NCI-H446 treated with DMSO at 0.1 percent for 48 hours (cell line): Measurements from ENCODE around the gene LRP8.

Experiments used
- DNase-seq: peaks from one replicate; lab custom pipeline; 2025; lab: John Stamatoyannopoulos, UW

The LRP8 gene

DNA sequence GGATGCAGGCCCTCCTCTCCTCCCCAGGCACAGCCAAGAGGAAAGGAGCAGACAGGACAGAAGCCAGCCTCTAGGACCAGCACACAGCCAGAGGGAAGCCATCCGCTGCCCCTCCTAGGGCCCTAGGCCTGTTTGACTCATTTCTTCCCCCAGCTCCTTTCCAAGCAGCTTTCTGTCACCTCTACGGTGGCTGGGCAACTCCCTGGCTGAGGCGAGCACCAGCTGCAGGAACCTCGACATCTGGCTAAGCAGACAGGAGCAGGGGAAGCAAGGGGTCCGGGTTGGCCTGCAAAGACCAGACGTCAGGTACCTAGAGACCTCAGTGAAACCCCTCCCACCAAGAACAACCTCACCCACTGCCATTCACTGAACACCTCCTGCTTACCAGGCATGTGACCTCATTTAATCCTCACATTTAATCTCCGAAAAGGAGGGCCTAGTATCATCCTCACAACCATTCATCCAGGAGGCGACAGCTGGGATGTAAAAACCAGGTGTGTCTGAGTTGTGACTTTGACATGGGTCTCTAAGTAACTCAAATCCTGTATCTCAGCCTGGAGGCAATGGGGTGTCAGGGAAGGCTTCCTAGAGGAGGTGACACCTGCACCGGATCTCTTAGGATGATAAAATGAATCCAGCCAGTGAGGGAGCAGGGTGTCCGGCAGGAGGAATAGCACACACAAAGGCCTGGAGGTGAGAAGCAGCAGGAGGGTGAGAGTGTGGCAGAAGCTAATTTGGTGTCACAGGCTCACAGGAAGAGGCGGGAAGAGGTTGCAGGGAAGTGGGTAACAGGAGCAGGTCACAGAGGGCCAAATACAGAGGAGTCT lies 5.9 kb downstream of the LRP8 start:
- no peak for DNase-seq

DNA sequence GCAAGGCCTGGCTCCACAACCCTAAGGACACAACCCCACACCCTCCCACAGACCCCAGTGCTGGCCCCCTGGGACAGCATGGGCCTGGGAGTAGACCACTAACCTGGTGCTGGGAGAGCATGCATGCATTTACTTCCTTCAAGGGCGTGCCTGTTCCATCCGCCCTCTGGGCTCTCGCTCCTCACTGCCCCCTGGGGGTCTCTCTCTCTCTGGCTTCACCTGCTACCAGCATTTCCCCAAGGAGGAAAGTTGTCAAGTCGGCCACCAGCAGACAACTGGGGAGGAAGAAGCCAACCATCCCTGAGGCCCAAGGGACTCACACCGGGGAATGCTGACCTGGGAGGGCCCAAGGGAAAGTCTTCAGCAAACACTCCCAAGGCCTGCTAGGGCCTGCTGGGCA lies 6.5 kb downstream of the LRP8 start:
- DNase-seq: no peak

DNA sequence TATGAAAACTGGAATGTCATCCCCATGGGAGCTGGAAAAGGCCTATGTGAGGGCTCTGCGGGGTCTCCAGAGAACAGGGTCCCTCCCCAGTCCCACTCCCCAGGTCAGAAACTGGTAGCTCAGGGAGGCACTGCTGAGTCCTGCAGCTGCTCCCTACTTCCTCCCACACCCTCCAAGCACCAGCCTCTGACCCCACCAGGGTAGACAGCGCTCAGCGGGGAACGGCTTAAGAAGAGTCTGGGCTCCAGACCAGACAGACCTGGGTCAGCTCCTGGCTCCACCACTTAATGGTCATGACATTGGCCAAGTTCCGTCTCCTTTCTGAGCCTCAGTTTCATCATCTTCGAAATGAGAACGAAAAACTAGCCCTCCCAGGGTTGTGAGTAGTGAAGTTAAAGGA lies 7.2 kb downstream of the LRP8 start:
- DNase-seq: no peak

DNA sequence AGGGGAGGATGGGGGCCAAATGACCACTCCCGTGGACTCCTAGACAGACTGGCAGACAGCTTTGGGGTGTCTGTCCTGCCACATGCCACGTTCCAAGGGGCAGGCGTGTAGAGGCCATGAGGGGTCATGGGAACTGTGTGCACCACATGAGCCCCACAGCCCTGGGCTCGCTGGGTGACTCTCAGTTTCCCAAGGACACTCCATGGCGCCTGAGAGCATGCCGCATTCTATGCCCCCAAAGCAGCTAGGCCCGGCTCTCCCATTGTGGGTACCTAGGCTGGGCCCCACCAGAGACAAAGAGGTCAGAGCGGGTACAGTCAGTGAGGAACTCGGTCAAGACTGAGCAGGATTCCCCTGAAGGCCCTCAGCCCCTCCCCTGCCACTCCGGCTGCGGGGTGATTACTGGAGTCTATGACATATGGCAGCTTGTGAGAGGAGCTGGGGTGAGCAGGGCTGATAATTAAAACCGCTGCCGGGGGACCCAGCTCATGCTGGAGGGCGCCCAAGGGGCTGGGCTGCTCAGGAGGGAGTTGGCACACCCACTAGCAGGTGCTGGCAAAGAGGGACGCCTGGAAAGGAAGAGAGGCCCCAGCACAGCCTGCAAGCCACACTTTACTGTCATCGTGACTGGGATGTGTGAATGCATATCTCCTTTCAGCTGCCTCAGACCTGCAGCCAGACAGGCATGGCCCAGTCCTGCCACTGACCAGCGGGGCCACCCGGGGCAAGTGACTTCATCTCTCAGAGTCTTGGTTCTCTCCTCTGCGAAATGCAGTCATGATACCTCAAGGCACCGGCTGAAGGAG lies 8.4 kb downstream of the LRP8 start:
- DNase-seq: peak; percentile 91

DNA sequence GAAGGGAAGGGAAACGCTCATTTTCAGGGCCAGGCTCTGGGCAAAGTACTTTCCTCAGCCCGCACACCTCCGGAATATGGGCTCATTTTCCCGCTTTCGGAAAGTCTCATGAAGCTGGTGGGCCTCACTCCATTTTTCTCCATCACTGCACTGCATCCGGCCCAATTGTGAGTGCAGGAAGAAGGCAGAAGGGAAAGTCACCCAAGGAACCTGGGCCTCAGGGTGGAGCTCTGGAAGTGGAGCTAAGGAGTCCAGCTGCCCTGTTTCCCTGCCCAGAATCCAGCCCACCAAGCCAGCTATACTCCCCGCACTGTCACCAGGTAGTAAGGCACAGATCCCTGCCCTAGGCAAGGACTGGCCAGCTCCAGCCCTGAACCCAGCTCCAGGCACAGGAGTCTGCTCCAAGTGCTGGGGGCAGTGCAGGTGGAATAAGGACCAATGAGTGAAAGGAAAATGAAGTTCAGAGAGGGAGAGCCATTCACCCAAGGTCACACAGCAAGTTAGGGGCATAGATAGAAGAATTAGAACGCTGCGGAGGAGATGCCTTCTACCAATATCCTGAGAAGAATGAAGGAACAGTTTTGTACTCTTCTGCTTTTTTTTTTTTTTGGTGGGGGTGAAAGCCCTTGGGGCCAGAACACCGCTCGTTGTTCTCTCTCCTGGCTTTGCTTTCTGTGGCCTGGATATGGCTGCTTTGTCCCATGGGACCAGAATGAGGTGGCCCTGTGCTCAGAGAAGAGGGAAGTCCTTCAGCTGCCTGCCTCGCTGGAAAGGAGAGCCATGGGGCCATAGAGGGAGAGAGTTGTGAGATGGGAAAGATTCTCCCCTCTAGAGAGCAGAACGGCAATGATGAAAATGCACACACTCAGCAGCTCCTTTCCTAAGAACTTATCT lies 10.0 kb downstream of the LRP8 start:
- no peak for DNase-seq

DNA sequence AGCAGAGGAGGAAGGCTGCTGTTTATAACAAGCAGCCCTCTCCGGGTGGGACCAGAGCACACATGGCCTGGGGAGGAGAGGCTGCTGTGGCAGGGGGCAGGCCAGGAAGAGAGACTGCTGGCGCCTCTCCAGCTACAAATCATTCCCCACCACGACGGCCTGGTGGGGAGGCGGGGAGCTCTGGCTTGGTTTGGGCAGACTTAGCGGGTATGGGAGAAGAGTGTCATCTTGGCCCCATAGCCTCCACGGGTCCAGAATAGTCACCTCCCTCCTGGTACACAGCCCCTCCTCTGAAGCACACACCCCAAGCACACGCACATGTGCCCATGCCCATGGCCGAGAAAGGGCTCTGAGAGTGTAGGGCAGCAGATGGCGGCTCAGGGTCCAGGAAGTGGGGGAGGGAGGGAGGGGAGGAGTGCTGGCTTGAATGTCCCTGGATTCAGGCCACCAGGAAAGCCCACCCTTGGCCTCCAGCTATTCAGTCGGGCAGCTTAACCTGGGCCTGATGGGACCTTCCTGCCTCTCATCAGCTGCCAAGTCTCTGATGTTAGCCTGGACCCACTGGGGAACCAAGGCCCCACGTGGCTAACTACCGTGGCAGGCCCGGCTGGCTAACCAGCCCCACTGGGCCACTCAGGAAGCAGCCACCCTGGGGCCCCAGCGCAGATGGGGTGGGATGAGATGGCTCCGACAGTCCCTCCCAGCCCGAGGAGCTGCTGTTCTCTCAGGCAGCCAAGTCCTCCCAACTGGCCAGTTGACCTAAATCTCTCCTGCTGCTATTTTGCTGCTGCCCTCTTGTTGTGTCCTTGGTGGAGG lies 10.9 kb downstream of the LRP8 start:
- DNase-seq: peak; percentile 94

DNA sequence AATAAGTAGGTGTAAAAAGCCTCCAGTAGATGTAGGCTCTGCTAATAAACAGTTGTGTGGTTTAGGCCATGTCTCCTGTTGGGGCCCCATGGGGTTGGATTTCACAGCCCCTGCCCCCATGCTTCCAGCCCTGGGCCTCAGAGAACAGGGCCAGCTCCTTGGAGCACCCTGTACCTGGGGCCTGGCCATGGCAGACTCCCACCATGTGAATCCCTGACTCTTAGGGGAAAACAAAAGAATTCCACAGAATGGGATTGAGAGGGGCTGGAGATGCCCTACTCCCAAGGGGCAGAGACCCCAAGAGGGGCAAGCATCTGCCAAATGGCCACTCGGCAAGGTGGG lies 11.5 kb downstream of the LRP8 start:
- no peak for DNase-seq

DNA sequence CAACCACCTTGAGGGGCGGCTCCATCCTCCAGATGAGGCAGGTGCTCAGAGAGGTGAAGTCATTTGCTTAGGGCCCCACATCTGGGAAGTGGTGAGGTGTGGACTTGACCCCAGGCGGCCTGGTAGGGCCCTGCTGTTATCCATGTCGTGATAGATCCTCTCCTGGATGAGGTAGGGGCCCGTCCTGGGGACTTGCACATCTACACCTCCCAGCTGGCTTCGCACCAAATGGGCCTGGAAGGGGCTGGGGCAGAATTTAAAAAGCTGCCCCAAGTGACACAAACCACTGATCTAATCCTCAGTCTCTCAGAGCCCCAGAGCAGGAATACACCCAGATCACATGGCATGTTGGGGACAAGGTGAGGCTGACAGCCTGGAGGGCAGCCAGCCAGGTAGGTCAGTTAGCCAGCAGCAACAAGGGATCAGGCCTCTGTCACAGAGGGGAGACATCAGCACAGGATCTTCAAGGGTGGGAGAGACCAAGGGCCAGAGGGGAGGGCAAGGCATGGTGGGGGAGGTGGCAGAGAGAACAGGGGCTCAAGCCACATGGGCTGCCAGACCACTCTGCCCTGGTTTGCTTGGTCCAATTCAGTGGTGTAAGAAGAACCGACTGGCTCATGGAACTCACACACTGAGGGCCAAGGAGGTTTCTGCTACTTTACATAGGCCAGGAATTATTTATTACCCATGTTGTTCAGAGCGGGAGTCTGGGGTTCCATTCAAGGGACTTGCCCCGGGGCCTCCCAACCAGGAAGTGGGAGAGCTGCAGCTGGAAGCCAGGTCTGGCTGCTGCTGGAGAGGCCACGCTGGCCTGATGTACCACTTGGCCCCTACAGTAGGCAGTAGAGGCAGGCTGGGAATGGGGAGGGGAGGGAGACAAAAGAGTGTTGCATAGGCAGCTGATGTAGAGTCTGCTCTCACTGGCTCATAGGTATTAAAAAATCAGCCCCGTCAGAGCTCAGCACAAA lies 12.1 kb downstream of the LRP8 start:
- no peak for DNase-seq

DNA sequence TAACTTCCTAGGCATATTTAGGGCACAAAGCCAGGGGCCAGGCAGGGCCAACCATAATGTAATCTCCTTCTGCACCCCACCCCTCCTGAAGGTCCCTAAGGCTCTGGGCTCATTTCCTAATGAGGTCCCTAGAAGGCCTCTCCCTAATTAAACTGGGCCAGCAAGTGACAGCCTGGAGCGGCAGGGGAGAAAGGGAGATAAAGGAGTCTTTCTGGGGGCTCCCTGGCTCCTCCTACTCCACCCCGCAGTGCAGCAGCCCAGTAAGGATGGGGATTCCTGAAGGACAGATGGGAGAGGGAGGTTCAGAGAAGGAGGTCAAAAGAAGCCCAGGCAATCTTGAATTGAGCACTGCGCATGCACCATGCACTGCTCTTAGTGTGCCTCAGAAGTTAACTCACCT lies 12.8 kb downstream of the LRP8 start:
- DNase-seq: no peak

DNA sequence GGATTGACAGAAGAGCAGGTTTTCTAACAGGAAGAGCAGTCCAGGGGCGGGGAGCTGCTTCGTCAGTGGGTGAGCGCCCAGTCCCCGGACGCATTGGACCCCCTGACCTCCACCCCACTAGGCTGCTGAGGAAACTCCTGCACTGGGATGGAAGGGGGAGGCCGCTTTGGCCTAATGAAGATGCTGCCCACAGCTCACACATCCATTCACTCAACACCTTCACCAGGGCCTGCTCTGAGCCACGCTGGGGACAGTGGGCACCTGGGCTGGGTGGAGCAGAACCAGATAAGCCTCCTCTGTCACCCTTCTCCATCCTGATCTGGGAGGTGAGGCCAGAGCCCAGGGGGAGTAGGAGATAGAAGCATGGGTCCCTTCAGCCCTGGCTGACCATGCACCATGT lies 13.3 kb downstream of the LRP8 start:
- no peak for DNase-seq

DNA sequence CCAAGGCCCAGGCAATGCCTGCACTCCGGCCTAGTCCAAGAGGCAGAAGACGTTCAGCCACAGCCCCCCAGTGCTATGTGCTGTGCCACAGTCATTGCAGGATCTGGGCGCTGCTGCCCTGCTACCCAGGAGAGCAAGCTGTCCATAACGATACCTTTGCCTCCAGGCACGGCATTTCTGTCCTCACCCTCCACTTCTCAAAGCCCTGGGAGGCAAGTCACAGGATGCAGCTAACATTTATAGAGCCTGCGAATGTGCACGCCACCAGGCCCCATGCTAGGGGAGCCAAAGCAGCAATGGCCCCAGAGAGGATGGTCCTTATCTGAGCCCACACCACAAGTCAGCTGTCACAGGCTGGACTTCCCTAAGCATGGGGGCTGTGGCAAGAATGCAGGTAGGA lies 13.8 kb downstream of the LRP8 start:
- DNase-seq: no peak

DNA sequence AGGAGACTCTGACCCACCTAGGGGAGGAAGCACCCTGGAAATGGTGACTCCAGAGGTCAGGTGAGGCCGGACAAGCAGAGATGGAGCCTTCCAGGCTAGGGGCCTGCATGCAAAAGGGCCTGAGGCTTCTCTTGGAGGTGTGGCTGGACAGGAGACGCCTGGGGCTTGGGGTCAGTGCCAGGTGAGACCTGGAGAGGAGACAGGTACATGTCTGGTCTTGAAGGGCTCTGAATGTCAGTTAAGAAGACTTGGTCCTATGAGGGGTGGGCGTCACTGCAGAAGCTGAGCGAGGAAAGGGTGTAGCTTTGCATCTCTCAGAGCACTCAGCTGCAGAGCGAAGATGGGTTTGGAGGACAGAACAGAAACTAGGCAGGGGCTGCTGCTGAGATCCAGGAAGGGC lies 14.3 kb downstream of the LRP8 start:
- no peak for DNase-seq

DNA sequence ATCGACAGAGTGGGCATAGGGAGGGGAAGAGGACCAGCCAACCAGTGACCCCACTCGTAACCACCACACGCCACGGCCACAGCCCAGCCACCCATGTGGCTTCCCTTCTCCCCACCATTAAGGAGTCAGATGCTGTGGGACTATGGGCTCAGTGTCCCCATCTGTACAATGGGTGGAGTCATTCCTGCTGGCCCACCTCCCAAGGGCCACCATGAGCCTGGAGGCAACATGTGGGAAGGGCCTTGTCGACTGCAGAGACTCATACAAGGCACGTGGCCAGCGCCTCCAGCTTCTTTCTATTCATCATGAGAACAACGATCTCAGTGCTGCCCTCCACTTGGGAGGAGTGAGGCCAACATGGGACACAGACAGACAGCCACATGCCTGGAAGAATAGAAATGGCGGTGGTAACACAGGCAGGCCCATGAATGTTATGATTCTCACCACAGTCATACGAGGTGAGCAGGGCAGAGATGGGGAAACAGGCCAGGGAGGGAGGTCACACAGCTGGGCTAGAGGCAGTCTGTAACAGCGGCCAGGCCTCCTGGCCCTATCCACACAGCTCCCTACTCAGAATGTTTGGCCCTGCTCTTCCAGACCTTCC lies 16.1 kb downstream of the LRP8 start:
- DNase-seq: peak; percentile 55

DNA sequence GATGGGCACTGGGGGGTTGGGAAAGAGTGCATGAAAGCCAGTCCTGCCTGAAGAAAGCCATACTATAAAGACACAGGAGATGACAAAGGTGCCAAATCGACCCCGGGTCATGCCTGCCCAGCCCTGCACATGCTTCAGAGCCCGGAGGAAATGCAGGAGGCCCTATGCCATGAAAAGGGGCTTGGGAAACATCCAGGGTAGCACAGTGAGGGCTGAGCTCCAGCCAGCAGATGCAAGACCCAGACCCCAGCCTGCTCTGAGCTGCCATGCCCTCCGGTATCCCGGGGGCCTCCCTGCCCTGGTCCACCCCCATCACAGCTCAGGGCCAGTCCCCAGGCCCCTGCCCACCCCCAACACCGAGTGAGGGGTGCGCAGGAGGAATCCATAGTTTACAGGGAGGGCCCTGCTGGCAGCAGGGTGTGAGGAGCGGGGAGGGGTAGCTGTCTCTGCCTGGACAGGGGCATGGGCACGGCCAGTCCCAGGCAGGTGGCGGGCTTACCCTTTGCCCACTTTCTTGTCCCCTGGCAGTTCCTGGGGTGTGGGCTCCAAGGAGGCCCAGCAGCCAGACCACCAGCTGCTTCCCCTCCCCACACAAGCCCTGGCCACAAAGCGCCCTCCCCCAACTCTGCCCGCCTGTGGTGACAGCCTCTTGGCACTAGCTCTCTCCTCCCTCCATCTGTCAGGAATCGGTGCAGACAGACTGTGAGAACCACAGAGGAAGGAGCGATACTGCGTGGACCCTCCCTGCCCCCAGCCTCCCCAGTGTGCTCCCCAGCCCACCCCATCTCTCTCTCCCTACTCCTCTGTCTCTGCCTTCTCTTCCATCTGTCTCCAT lies 16.8 kb downstream of the LRP8 start:
- peak; percentile 78 for DNase-seq

DNA sequence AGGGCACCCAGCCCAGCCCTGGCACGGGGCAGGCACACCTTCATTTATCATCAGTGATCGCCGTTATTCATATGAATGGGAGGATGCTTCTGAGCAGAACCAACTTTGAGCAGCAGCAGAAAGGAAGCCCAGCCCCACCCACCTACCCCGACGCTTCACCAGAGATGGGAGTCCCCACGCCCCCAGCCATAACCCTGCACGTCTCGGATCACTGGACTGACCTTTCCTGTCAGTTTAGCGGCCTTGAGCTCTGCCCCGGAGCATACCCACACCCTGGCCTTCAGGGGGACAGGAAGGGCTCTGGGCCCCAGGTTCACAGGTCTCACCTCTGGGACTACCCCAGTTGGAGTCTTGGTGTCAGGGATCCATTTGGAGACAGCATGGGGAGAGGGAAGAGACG lies 18.1 kb downstream of the LRP8 start:
- no peak for DNase-seq

DNA sequence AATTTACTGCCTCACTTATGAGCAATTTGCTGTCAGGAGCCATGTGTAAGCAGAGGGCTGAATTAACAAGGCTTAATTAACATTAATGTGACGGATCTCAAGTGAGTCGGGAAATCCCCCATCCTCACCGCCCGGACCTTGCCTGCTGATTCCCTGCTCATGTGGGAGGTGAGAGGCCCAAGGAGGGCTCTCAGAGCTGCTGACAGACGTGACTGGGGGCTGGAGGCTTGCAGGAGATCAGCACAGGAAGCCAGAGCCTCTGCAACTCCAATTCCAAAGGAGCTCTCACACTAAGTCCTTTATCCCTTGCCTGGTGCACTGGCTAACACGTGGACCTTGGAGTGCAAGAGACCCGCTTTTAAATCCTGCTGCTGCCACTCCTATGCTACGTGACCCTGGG lies 19.4 kb downstream of the LRP8 start:
- DNase-seq: no peak

DNA sequence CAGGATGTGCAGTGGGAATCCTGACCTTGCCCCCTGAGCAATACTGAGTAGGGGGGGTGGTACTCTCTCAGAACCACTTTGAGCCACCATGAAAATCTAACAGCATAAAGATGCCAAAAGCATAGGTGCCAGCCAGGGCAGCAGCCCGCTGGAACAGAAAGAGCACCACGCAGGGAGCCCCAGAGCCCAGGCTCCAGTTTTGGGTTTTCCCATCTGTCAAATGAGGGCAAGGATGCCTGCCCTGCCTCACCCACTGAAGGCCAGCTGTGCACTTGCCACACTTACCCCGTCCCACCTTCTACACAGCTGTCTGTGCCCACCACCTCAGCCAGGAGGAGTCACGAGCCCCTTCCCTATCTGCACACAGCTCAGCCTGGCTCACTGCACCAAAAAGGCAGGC lies 20.8 kb downstream of the LRP8 start:
- DNase-seq: peak; percentile 45

DNA sequence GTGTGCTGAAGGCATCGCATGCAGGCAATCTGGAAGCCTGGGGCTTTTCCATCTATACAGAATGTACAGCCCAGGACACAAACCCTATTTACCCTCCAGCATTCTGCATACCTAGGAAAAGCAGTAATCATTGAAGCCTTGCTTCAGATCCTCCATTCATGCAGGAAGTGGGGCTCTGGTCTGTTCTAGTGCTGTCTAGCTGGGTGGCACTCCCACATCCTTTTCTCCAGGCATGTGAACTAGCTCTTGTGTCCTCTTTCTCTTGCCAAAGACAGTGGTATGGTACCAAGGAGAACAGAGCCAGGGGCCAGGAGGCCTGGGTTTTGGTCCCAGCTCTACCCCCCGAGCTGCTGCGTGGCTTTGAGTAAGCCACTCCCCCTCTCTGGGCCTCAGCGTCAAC lies 21.7 kb downstream of the LRP8 start:
- peak; percentile 66 for DNase-seq

DNA sequence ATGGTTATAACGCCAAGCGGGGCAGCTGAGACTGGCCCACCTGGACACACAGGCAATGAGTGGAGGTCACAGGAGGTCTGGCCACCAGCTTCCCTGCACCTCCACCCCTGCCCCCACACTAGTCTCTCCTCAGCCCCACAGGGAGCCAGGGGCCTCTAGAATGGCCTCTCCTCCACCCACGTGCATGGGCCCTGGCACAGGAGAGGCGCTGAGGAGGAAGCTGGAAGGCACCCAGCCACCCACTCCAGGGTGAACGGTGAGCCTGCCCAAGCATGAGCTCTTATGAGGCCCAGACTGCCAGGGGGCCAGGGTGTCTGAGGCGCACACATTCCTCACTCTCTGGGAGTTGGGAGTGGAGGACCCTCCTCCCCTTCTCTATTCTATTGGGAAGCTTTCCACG lies 22.2 kb downstream of the LRP8 start:
- DNase-seq: no peak
